Adrenal gland (tissue), 5 donors: ENCODE measurements around the gene AAMDC.

ENCODE experiments used
- CTCF ChIP-seq, 6 experiments: fragments of 450-650 bp in 4 of 6; fragments of 200-600 bp in 2 of 6; sonication (generic) in 1 of 6; IDR thresholded peaks; 1 replicate in 5 of 6; 2 replicates in 1 of 6; pipeline versions ENCODE4 v1.5.1 to v1.8.0; 2016 to 2021; ENCODE audit warnings: antibody characterized with exemption in 6 of 6, mild to moderate bottlenecking in 2 of 6, moderate library complexity in 1 of 6
- POLR2A ChIP-seq, 2 donors: fragments of 450-650 bp; IDR thresholded peaks; one replicate each; pipeline ENCODE4 v1.6.1; 2017; ENCODE audit warnings: antibody characterized with exemption in 2 of 2, mild to moderate bottlenecking in 2 of 2, moderate library complexity in 1 of 2
- donor health status: DM: no; HTN: no; CAD: no.

- TF ChIP-seq CTCF (IDR thresholded peaks at IDR 0.05) (no peak), POLR2A (IDR thresholded peaks at IDR 0.05) (no peak)
Measured at GRCh38 chr11:77854838-77855237, 33.9 kb downstream of the AAMDC start.
